Stimulated activated CD8-positive, alpha-beta memory T cell treated with anti-CD3 and anti-CD28 coated beads, Interleukin-7, amount 100 ng/mL, for 24 hours (primary cell): ENCODE measurements around the gene CDH18.

Experiments
- DNase-seq: peaks from one replicate; pipeline ENCODE4 v3.0.0-alpha.2; 2020; ENCODE audit warnings: low read depth

CDH18 gene

GRCh38 chr5:19928562-19929421, 59.2 kb downstream of the CDH18 start:
- no peak for DNase-seq

GRCh38 chr5:19927919-19928318, 60.1 kb downstream of the CDH18 start:
- DNase-seq, result no peak

DNA sequence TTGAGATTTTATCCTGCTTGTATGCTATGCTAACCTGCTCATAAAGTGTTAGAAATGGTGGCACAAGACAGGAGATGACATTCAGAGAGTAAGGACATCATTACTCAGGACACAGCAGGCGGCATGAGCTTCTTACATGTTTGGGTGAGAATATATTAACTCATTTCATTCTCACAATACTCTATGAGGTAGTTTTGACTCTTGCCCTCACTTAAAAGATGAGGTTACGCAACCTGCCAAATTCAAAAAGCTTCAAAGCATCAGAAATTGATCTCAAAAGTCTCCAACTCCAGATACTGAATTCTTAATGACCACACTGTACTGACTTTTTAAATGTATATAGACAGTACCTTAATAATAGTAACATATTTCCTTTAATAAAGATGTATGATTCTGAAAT, 60.8 kb downstream of the CDH18 start:
- DNase-seq, result no peak

DNA sequence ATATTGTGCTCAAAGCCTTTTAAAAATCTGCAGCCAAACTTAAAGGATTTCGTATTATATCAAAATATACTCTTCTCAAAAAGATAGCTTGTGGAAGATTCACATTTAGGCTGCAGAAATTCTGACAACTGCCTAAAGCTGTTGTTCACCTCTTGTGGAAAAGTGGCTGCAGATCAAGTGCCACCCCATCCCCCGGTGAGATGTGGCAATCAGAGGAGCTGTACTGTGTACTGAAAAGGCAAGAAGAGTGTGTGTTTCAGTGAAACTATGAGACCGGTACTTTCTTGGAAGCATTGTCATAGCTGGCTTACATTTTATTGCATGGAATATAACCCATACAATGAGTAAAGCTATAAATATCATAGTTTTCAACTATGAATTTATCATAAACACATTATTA, 64.3 kb downstream of the CDH18 start:
- DNase-seq, result no peak

DNA sequence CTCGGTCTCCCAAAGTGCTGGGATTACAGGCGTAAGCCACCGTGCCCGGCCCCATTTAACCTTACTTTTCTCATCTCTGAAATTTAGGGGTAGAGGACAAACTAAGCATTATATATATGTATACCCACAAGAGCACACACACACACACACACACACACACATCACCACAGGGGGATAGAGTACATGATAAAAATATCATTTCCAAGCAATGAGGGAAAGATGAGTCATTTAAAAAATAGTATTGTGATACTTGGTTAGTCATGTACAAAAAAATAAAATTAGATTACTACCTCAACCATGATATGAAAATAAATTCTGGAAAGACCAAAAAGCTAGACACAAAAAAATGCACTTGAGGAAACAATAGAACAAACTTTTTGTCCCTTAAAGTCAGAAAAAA, 67.2 kb downstream of the CDH18 start:
- DNase-seq, result no peak

DNA sequence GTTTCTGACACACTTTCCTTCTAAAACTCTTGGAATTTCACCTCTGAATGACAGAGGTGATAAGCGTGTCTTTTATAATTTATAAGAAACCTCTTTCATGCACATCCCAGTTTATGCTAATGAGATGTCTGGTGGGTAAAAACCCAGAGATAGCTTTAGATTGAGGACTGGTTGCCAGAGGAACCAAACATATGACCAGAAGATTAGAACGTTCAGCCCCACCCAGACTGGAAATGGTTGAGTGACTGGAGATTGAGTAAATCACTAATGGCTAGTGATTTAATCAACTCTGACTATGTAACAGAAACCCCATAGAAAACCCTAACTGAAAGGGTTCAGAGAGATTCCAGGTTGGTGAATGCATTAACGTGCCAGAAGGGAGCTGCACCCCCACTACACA, 69.2 kb downstream of the CDH18 start:
- DNase-seq, result no peak

DNA sequence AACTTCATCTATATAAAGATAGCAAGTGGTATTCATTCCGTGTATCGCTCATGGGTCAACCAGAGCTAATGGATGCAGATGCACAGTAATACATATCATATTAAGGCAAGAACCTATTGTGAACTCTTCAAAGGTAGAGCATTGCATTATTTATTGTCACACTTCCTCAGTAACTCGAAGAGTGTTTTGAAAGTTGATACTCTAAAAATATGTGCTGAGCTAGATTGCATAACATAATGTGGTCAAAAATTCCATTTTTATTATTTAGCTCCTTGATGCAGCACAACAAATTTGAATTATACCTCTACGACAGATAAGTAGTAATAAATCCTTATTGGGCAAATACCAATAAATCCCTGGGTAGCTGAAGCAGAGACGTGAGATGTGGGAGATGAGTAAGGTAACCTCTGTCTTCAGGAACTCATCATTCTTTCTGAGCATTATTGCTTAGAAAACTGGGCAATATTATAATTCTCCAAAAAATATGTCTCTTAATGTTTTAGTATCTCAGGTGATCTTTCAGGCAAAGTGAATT, 70.3 kb downstream of the CDH18 start:
- no peak for DNase-seq

DNA sequence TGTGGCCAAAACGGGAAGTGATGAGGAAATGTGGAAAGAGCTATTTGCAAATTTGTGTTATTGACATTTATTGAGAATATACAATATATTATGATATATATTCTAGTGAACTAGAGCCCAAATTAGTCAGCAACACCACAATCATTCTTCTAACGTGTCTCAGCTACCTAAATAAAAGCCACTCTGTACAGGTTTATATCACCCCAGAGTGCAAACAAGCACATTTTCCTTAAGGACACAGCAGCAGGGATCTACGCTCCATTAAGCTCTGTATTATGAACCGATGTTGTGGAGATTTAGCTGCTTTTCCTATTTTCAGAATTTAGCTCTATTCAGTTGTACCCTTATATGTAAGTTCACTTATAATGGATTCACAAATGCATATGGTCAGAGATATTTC, 77.9 kb downstream of the CDH18 start:
- DNase-seq, result no peak

- no peak for DNase-seq
Observed at GRCh38 chr5:19904766-19905165, 83.2 kb downstream of the CDH18 start.

- no peak for DNase-seq
Observed at GRCh38 chr5:19903611-19904010, 84.4 kb downstream of the CDH18 start.

GRCh38 chr5:19902316-19902934, 85.6 kb downstream of the CDH18 start:
- DNase-seq, result no peak

GRCh38 chr5:19900269-19900668, 87.7 kb downstream of the CDH18 start:
- DNase-seq, result no peak

GRCh38 chr5:19891658-19892057, 96.3 kb downstream of the CDH18 start:
- DNase-seq, result no peak

GRCh38 chr5:19886123-19886917, 101.7 kb downstream of the CDH18 start:
- no peak for DNase-seq

DNA sequence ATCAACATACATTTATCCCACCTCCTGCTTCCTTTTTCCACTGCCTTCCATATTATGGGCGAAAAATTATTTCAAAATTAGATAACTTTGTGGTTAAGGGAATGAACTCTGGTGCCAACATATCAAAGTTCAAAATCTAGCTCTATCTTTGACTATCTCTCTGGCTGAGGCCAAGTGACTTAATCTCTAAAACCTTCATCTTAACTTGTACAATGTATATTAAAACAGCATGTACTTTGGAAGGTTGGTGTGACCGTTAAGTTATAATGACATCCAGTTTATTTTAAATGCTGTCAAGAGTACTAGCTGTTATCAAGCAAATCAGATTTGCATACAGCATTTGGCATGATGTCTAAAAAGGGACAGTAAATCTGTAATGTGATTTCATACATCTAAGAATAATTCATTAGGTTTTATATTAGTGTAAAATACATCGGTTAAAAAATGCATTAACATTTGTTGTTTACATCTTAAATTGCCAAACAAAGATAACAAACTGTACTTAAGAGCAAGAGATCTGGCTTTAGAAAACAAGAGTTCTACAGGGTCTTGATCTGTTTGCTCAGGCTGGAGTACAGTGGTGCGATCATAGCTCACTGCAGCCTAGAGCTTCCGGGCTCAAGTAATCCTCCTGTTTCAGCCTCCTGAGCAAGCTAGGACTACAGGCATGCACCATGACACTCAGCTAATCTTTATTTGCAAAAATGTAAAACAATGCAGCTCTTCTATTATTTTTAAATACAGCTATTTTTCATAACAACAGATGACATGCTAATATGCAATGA, 102.8 kb downstream of the CDH18 start:
- no peak for DNase-seq

DNA sequence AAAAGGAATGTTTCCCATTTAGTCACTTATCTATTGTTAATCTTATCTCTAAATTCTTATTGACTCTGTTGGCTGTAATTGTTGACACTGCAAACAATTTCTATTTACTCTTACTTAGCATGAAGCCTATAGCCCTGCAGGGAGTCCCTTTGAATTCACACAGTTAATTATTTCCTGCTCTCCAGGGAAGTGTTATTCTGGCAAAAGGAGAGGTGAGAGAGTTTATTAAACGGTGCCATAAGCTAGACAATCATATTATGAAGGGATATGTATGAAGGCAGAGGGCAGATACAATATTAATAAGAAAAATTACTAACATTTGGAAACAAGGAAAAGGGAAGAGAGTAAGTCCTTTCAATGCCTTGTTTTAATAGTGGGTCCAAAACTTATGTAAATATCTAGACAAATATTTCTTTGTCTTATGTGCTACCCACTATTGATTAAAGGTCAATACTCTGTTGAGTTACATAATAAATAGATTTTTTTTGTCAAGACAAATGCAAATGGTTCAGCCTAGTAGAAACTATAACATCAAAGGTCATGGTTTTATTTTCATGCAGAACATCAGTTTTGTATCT, 107.1 kb downstream of the CDH18 start:
- DNase-seq, result no peak

GRCh38 chr5:19880458-19880857, 107.5 kb downstream of the CDH18 start:
- DNase-seq, result no peak

- no peak for DNase-seq
Observed at GRCh38 chr5:19874811-19875210, 113.2 kb downstream of the CDH18 start.

- DNase-seq, result no peak
Observed at GRCh38 chr5:19866090-19866450, 121.9 kb downstream of the CDH18 start.

GRCh38 chr5:19865336-19866089, 122.5 kb downstream of the CDH18 start:
- DNase-seq, result no peak

- DNase-seq, result no peak
Observed at GRCh38 chr5:19862711-19863110, 125.3 kb downstream of the CDH18 start.
